Stimulated activated CD4-positive, alpha-beta T cell treated with anti-CD3 and anti-CD28 coated beads, Interleukin-4, amount 100 ng/mL, for 1 hour (primary cell): ENCODE data around the gene SALL1.

Experiments used
- DNase-seq: peaks from one replicate; pipeline ENCODE4 v3.0.0-alpha.2; 2020

SALL1 gene

DNA sequence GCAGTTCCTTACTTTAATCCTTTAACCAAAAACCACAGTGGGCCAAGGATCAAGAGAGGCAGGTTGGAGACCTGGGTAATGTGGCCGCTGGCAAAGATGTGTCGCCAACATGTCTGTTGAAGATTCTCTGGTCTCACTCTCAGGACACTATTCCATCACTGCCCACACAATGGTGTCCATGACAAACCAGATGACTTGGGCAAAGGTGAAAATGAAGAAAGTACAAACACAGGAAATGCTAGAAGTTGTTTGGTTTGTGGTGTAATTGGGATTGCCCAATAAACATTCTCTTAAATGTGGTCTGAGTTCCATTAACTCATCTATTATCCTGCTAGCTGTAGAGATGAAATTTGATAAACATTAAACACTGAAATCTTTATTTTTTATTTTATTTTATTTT, 43.3 kb downstream of the SALL1 start:
- DNase-seq = no peak

DNA sequence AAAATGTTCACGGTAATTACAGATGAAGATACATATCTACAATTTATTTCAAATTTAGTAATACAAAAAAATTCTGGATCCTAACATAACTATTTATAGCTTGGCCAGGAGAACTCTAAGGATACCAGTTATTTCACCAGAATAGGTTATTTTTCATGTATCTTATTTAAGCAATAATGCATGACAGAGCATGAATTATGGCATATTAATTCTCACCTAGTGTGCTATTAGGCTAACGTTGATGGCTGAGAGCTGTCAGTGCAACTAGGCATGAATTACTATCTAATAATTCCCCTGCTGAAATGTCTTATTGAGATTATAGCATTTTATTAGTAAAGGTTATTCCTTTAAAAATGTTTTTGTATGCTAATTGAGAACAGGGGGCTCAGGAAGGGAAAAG, 44.5 kb downstream of the SALL1 start:
- DNase-seq = no peak

DNA sequence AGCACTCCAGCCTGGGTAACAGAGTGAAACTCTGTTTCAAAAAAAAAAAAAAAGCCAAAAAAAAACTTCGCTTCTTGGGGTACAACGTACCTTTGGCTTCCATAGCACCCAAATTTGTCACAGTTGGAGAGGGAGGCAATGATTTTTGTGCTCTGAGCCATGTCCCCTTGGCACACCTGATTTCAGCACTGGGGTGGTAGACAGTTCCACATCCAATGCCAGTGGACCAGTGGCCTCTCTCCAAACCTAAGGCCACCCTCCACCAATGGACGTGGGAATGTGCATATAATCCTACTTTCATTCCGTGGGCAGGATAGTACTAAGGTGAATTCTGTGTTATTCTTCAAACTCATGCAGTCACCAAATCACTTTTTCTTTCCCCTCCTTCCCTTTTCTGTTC, 47.5 kb downstream of the SALL1 start:
- no peak for DNase-seq

DNA sequence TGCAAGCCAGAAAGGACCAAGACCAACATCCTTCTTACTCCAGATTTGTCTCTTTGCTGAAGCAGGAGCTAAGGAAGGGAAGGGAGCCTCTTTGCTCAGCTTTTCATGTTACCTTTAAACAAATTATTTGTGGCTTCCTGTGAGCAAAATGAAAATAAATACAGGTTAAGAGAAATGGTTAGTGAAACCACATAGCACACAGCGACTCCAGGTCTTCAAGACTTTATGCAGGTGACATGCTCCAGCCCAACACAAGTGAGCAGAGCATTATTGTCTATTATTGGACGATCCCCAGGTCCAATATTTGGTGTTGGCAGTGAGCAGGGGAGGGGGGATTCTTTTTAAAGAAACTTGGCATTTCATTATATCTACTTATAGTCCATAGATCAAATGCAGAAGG, 53.3 kb downstream of the SALL1 start:
- no peak for DNase-seq

GRCh38 chr16:51095890-51096626, 55.0 kb downstream of the SALL1 start:
- no peak for DNase-seq

- DNase-seq = no peak
Measured at GRCh38 chr16:51095084-51095881, 55.8 kb downstream of the SALL1 start.

GRCh38 chr16:51093726-51094280, 57.3 kb downstream of the SALL1 start:
- no peak for DNase-seq
